Measurements from ENCODE around the gene NCKAP5. TPM values are rescaled to one million over a fixed set of nuclear protein-coding genes. Genes with fewer than 3 reads are reported as not detected.

The NCKAP5 gene
- total RNA-seq, 1 donor from 2014 or later, result 7.7 TPM

DNA sequence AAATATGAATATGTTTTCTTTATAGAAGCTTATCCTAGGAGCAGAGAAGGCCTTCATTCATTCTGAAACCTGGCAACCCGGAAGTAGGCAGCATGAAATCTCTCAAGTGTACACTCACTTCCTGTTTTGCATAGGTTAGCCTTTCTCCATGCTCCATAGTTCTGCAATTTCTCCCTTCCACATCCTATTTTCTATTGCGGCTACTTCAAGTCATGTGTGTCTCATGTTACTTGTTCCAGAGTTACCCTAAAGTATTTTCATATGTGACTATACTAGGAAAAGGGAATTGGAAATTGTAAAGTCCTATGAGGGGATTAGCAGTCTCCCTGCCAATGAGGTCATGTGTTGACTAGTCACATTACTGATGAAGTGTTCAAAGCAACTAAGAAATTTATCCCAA, 320.6 kb downstream of the NCKAP5 start:
- Mint-ChIP-seq H3K4me3 (no peak overlapping the region), H3K9me3 (no peaks in the 10 kb centered on the region)

DNA sequence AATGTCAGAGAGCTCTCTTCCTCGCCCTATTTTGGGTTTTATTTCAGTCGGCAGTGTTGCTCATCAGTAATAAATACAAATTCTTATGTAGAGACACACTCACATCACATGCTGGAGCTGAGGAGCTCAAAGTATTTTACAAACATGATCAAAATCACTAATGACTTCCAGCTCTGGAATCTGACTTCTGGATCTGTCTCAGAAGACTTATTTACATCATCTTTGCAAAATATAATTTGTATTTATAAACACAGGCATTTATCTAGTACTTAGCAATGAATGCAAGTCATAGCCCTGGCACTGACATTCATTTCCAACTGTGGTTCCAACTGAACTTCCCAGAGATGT, 327.1 kb downstream of the NCKAP5 start:
- Mint-ChIP-seq H3K27ac (no peak overlapping the region), H3K27me3 (peaks cover 4% of the 10 kb centered on the region), H3K9me3 (no peaks in the 10 kb centered on the region), H3K36me3 (no peaks in the 10 kb centered on the region), H3K4me3 (no peak overlapping the region), H3K4me1 (ENCODE audit: unreplicated experiment) (no peaks in the 10 kb centered on the region)
- no peak for DNase-seq (ENCODE audit: extremely low spot score, unreplicated experiment)
- TF ChIP-seq, protein P1, sequence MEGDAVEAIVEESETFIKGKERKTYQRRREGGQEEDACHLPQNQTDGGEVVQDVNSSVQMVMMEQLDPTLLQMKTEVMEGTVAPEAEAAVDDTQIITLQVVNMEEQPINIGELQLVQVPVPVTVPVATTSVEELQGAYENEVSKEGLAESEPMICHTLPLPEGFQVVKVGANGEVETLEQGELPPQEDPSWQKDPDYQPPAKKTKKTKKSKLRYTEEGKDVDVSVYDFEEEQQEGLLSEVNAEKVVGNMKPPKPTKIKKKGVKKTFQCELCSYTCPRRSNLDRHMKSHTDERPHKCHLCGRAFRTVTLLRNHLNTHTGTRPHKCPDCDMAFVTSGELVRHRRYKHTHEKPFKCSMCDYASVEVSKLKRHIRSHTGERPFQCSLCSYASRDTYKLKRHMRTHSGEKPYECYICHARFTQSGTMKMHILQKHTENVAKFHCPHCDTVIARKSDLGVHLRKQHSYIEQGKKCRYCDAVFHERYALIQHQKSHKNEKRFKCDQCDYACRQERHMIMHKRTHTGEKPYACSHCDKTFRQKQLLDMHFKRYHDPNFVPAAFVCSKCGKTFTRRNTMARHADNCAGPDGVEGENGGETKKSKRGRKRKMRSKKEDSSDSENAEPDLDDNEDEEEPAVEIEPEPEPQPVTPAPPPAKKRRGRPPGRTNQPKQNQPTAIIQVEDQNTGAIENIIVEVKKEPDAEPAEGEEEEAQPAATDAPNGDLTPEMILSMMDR (conservative IDR thresholded peaks at IDR 0.05), result no peak

More for the DNA sequence above, 320.6 kb downstream of the NCKAP5 start:
- Mint-ChIP-seq H3K4me1 (ENCODE audit: unreplicated experiment) (no peaks in the 10 kb centered on the region), H3K27me3 (no peaks in the 10 kb centered on the region), H3K27ac (no peak overlapping the region), H3K36me3 (no peaks in the 10 kb centered on the region)
- TF ChIP-seq, protein P1 (conservative IDR thresholded peaks at IDR 0.05), result no peak
- DNase-seq (ENCODE audit: extremely low spot score, unreplicated experiment), result no peak

DNA sequence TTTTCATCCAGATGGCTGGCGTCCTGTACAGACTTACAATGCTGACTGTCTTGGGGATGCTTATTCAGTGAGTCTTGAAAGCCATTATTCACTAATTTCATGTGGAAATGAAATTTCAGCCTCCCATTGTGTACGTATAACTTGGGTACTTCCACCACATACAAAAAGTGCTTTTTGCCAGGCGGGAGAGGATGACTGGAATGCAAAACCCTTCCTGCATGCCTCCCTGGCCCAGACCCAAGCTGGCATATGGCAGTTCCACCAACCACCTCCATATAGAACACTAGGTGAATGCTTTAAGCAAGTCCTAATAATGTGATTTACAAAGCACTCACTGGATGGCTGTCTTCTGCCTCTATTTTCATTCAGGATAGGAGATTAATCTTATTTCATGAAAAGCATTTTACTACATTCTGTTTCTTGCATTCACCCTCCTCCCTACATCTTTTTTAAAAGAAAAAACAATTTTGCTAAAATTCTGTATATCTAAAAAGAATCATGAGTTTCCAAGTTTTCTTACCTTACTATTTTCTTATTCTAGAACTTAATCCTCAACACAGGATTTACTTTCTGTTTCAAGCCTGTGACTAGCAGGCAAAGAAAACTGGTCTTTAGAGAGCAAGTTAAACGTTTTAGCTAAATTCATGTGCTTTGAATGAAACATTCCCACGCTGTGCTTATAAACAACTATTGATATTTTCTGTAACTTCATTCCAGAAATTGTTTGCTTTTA, 327.6 kb downstream of the NCKAP5 start:
- TF ChIP-seq, protein P1 (conservative IDR thresholded peaks at IDR 0.05), result no peak
- no peak overlapping the region for H3K4me3 Mint-ChIP-seq
- no peaks in the 10 kb centered on the region for H3K4me1 Mint-ChIP-seq (ENCODE audit: unreplicated experiment)
- peaks cover 4% of the 10 kb centered on the region for H3K27me3 Mint-ChIP-seq
- H3K36me3 Mint-ChIP-seq, result no peaks in the 10 kb centered on the region
- H3K27ac Mint-ChIP-seq, result no peak overlapping the region
- no peak for DNase-seq (ENCODE audit: extremely low spot score, unreplicated experiment)
- no peaks in the 10 kb centered on the region for H3K9me3 Mint-ChIP-seq

DNA sequence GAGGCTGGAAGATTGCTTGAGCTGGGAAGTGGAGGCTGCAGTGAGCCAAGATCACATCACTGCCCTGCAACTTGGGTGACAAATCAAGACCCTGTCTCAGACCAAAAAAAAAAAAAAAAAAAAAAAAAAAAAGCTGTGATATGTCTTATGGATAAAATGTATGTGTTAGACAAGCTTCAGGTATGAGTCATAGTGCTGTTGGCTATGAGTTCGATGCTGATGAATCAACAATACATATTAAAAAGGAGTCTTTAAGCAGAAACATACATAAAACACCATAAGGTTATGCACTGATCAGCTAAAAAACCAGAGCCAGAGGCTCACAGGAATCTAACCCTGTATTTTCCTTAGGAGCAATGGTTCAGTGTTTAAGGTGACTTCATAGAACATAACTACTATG, 332.3 kb downstream of the NCKAP5 start:
- Mint-ChIP-seq H3K4me3 (no peak overlapping the region), H3K27ac (no peak overlapping the region), H3K4me1 (ENCODE audit: unreplicated experiment) (no peaks in the 10 kb centered on the region), H3K9me3 (no peaks in the 10 kb centered on the region), H3K36me3 (no peaks in the 10 kb centered on the region), H3K27me3 (peaks cover 4% of the 10 kb centered on the region)
- TF ChIP-seq, protein P1 (conservative IDR thresholded peaks at IDR 0.05), result no peak
- no peak for DNase-seq (ENCODE audit: extremely low spot score, unreplicated experiment)

DNA sequence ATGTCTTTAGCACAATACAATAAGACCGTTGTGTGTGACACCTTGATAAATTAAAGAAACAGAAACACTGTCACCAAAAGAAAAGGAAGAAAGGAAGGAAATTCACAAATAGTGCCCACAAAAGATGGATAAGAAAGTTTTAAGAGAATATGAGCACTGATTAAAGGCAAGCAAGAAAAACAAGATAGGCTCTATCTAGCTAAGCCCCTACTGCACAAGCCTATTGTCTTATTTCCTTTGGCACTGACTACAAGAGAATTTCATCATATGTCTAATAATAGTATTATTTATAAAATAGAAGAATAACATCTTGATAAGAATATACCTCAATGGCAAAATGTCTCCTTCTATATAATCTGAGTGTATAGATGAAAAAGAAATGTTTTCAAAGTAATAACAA, 335.7 kb downstream of the NCKAP5 start:
- Mint-ChIP-seq H3K27me3 (peaks cover 5% of the 10 kb centered on the region), H3K4me1 (ENCODE audit: unreplicated experiment) (no peaks in the 10 kb centered on the region)
- TF ChIP-seq, protein P1 (conservative IDR thresholded peaks at IDR 0.05), result no peak

More for the DNA sequence above, 335.7 kb downstream of the NCKAP5 start:
- H3K4me3 Mint-ChIP-seq, result no peak overlapping the region
- DNase-seq (ENCODE audit: extremely low spot score, unreplicated experiment), result no peak
- no peaks in the 10 kb centered on the region for H3K9me3 Mint-ChIP-seq
- no peaks in the 10 kb centered on the region for H3K36me3 Mint-ChIP-seq
- no peak overlapping the region for H3K27ac Mint-ChIP-seq
